HepG2 (cell line): ENCODE measurements around the gene IKZF5. TPM values are rescaled to one million over a fixed set of nuclear protein-coding genes. Genes with fewer than 3 reads are reported as not detected.

ENCODE experiments used
- AKAP8 ChIP-seq: sonication (generic); formaldehyde crosslinking; IDR thresholded peaks from 2 replicates; pipeline ENCODE4 v1.5.1; 2020; ENCODE audit warnings: mild to moderate bottlenecking, missing genetic modification reagents
- ATF7-NPFF ChIP-seq: sonication (generic); formaldehyde crosslinking; IDR thresholded peaks from 2 replicates; pipeline ENCODE4 v1.8.1; 2023; ENCODE audit warnings: mild to moderate bottlenecking, low read depth, missing genetic modification reagents, moderate library complexity
- CC2D1A ChIP-seq: sonication (generic); formaldehyde crosslinking; IDR thresholded peaks from 2 replicates; pipeline ENCODE4 v1.8.1; 2023; ENCODE audit warnings: mild to moderate bottlenecking, missing genetic modification reagents
- HMG20B ChIP-seq: conservative IDR thresholded peaks from 2 replicates; pipeline ENCODE4 v1.6.1; 2016; ENCODE audit warnings: missing genetic modification reagents, missing compliant biosample characterization
- ISL2 ChIP-seq: sonication (generic); formaldehyde crosslinking; IDR thresholded peaks from 2 replicates; pipeline ENCODE4 v1.5.0; 2020; ENCODE audit warnings: missing genetic modification reagents
- MIER2 ChIP-seq: IDR thresholded peaks from 2 replicates; pipeline ENCODE4 v1.6.1; 2016; ENCODE audit warnings: missing biosample characterization, missing genetic modification reagents
- MXD4 ChIP-seq: IDR thresholded peaks from 2 replicates; pipeline ENCODE4 v1.6.1; 2016; ENCODE audit warnings: mild to moderate bottlenecking, missing biosample characterization, missing genetic modification reagents
- NFYB ChIP-seq: sonication (generic); formaldehyde crosslinking; IDR thresholded peaks from 2 replicates; pipeline ENCODE4 v1.4.0; 2020; ENCODE audit warnings: missing genetic modification reagents
- NKX3-1 ChIP-seq: sonication (generic); formaldehyde crosslinking; IDR thresholded peaks from 2 replicates; pipeline ENCODE4 v1.5.0; 2020; ENCODE audit warnings: missing genetic modification reagents
- SCMH1 ChIP-seq: sonication (generic); formaldehyde crosslinking; IDR thresholded peaks from 2 replicates; pipeline ENCODE4 v1.9.0; 2021; ENCODE audit warnings: missing genetic modification reagents, mild to moderate bottlenecking, borderline replicate concordance
- YEATS4 ChIP-seq: sonication (generic); formaldehyde crosslinking; IDR thresholded peaks from 2 replicates; pipeline ENCODE4 v1.4.0; 2020; ENCODE audit warnings: missing genetic modification reagents, borderline replicate concordance
- ZFYVE20 ChIP-seq: sonication (generic); formaldehyde crosslinking; IDR thresholded peaks from 2 replicates; pipeline ENCODE4 v1.8.0; 2023; ENCODE audit warnings: low read depth, mild to moderate bottlenecking, moderate library complexity, missing genetic modification reagents, borderline replicate concordance
- ZNF205 ChIP-seq: IDR thresholded peaks from 2 replicates; pipeline ENCODE4 v1.6.1; 2018; ENCODE audit warnings: missing biosample characterization, missing genetic modification reagents
- ZNF253 ChIP-seq: sonication (generic); formaldehyde crosslinking; IDR thresholded peaks from 2 replicates; pipeline ENCODE4 v1.8.0; 2022; ENCODE audit warnings: mild to moderate bottlenecking, missing genetic modification reagents, borderline replicate concordance
- ZNF282 ChIP-seq: fragments of 450-650 bp; IDR thresholded peaks from 2 replicates; pipeline ENCODE4 v1.6.1; 2018; ENCODE audit not compliant: partially characterized antibody
- ZNF501 ChIP-seq: sonication (generic); formaldehyde crosslinking; IDR thresholded peaks from 2 replicates; pipeline ENCODE4 v1.5.1; 2020; ENCODE audit warnings: mild to moderate bottlenecking, moderate library complexity, missing genetic modification reagents
- ZNF619 ChIP-seq: sonication (generic); formaldehyde crosslinking; IDR thresholded peaks from 2 replicates; pipeline ENCODE4 v1.4.0; 2020; ENCODE audit warnings: mild to moderate bottlenecking, missing genetic modification reagents
- ZNF652 ChIP-seq: IDR thresholded peaks from 2 replicates; pipeline ENCODE4 v1.6.1; 2016; ENCODE audit warnings: low read depth, borderline replicate concordance
- ZNF816 ChIP-seq: sonication (generic); formaldehyde crosslinking; IDR thresholded peaks from 2 replicates; pipeline ENCODE4 v1.8.0; 2022; ENCODE audit warnings: missing genetic modification reagents, mild to moderate bottlenecking, borderline replicate concordance
- ZSCAN25 ChIP-seq: sonication (generic); formaldehyde crosslinking; IDR thresholded peaks from 2 replicates; pipeline ENCODE4 v1.8.0; 2022; ENCODE audit warnings: mild to moderate bottlenecking, missing genetic modification reagents
- polyA plus RNA-seq, 8 experiments: library from polyadenylated mRNA; depleted of rRNA in 3 of 8; stranded (reverse) in 7 of 8; unstranded in 1 of 8; fragments of >200 nt; fragmentation: Illumina TruSeq in 4 of 8; extraction: Trizol in 4 of 8; gene quantifications; 2 replicates each; pipeline versions ENCODE4 v1.2.1 to v1.2.3, GENCODE V29; 2011 to 2016; ENCODE audit warnings: low read depth in 4 of 8, missing spikeins in 1 of 8, mixed read lengths in 1 of 8; ENCODE audit not compliant: insufficient read depth in 1 of 8
- total RNA-seq, 5 experiments: library from RNA; depleted of rRNA; stranded (reverse); fragments of >200 nt; fragmentation: Illumina TruSeq; extraction: Trizol; gene quantifications; 2 replicates each; pipeline ENCODE4 v1.2.3, GENCODE V29; 2016; ENCODE audit warnings: low read depth in 1 of 5
- TF ChIP-seq, protein P1 (sequence below): IDR thresholded peaks from 2 replicates; pipeline ENCODE4 v1.4.0; 2020; ENCODE audit warnings: mild to moderate bottlenecking, missing genetic modification reagents
- TF ChIP-seq, protein P2 (sequence below): sonication (generic); formaldehyde crosslinking; IDR thresholded peaks from 2 replicates; pipeline ENCODE4 v1.8.0; 2022; ENCODE audit warnings: mild to moderate bottlenecking, missing genetic modification reagents, moderate library complexity
- TF ChIP-seq, protein P3 (sequence below): sonication (generic); formaldehyde crosslinking; IDR thresholded peaks from 2 replicates; pipeline ENCODE4 v1.4.0; 2020; ENCODE audit warnings: missing genetic modification reagents

The IKZF5 gene
- total and polyA plus RNA-seq, 2 of the 13 experiments (the other 11 are each of a cell fraction or from before 2014, with no cell fraction given): 3.7 to 12.0 TPM

DNA sequence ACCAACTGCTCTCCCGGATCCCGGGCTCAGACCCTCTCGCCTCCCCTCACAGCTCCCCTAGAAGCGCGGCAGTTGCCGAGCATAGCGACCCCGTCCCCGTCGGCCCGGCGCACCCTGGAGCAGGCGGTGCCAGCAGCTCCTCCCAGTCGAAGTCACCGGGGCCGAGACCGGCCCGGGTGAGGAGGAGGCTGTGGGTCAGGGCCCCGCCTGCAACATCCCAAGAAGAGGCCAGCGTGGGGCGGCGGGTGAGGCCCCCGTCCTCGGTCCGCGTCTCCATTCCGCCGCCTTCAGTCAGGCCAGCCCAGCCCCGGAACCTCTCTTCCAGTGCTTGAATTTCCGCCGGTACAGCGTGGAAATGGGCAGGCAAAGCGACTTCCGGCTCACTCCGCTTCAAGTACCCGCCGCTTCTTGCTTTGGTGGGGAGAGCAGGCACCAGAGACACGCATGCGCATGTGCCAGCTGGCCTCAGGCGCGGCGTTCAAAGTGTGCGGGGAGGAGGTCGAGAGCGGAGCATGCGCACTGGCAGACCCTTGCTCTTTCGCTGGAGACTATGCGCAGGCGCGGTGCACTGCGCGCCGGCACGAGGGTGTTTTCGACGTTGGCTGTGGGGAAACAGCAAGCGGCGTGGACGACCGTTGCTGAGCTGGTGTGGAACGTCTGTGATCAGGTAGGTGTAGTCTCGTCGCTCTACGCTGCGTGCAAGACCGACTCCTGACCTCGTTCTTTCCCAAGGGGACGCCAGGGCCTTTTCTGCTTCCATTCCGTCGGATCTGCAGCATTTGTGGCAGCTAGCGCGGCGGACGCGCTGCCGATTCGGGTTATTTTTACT lies 54.5 kb downstream of the IKZF5 start, which contains the start of gene C10orf88 (continued):
- TF ChIP-seq ZSCAN25 (CRISPR knock-in tag): peak; percentile 42; the same call in 1 of the 2 replicates
- no peak; the same call in 1 of the 2 replicates for TF ChIP-seq HMG20B (CRISPR knock-in tag)
- TF ChIP-seq ZNF816: no peak; the same call in 1 of the 2 replicates
- TF ChIP-seq ZNF205 (CRISPR knock-in tag): peak; percentile 93
- TF ChIP-seq ZFYVE20 (CRISPR knock-in tag): peak; percentile 87; the same call in 1 of the 2 replicates
- peak; percentile 80; the same call in 1 of the 2 replicates for TF ChIP-seq NKX3-1 (CRISPR knock-in tag)
- peak; percentile 44 for TF ChIP-seq NFYB (CRISPR knock-in tag)
- no peak for TF ChIP-seq ZNF282
- TF ChIP-seq MIER2: peak; percentile 88
- TF ChIP-seq, protein P1, sequence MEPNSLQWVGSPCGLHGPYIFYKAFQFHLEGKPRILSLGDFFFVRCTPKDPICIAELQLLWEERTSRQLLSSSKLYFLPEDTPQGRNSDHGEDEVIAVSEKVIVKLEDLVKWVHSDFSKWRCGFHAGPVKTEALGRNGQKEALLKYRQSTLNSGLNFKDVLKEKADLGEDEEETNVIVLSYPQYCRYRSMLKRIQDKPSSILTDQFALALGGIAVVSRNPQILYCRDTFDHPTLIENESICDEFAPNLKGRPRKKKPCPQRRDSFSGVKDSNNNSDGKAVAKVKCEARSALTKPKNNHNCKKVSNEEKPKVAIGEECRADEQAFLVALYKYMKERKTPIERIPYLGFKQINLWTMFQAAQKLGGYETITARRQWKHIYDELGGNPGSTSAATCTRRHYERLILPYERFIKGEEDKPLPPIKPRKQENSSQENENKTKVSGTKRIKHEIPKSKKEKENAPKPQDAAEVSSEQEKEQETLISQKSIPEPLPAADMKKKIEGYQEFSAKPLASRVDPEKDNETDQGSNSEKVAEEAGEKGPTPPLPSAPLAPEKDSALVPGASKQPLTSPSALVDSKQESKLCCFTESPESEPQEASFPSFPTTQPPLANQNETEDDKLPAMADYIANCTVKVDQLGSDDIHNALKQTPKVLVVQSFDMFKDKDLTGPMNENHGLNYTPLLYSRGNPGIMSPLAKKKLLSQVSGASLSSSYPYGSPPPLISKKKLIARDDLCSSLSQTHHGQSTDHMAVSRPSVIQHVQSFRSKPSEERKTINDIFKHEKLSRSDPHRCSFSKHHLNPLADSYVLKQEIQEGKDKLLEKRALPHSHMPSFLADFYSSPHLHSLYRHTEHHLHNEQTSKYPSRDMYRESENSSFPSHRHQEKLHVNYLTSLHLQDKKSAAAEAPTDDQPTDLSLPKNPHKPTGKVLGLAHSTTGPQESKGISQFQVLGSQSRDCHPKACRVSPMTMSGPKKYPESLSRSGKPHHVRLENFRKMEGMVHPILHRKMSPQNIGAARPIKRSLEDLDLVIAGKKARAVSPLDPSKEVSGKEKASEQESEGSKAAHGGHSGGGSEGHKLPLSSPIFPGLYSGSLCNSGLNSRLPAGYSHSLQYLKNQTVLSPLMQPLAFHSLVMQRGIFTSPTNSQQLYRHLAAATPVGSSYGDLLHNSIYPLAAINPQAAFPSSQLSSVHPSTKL (CRISPR knock-in tag): peak; percentile 79
- no peak for TF ChIP-seq ZNF652 (CRISPR knock-in tag)
- peak; percentile 80 for TF ChIP-seq AKAP8 (CRISPR knock-in tag)
- peak; percentile 74 for TF ChIP-seq ISL2 (CRISPR knock-in tag)
- no peak for TF ChIP-seq SCMH1
- TF ChIP-seq, protein P2, sequence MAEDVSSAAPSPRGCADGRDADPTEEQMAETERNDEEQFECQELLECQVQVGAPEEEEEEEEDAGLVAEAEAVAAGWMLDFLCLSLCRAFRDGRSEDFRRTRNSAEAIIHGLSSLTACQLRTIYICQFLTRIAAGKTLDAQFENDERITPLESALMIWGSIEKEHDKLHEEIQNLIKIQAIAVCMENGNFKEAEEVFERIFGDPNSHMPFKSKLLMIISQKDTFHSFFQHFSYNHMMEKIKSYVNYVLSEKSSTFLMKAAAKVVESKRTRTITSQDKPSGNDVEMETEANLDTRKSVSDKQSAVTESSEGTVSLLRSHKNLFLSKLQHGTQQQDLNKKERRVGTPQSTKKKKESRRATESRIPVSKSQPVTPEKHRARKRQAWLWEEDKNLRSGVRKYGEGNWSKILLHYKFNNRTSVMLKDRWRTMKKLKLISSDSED: no peak; the same call in 1 of the 2 replicates
- TF ChIP-seq ZNF619: peak; percentile 75; the same call in 1 of the 2 replicates
- no peak; the same call in 1 of the 2 replicates for TF ChIP-seq ZNF253
- peak; percentile 96 for TF ChIP-seq ATF7-NPFF (CRISPR knock-in tag)
- TF ChIP-seq MXD4 (CRISPR knock-in tag): peak; percentile 82
- TF ChIP-seq ZNF501 (CRISPR knock-in tag): peak; percentile 96
- TF ChIP-seq CC2D1A (CRISPR knock-in tag): no peak
- TF ChIP-seq YEATS4 (CRISPR knock-in tag): peak; percentile 91
- TF ChIP-seq, protein P3, sequence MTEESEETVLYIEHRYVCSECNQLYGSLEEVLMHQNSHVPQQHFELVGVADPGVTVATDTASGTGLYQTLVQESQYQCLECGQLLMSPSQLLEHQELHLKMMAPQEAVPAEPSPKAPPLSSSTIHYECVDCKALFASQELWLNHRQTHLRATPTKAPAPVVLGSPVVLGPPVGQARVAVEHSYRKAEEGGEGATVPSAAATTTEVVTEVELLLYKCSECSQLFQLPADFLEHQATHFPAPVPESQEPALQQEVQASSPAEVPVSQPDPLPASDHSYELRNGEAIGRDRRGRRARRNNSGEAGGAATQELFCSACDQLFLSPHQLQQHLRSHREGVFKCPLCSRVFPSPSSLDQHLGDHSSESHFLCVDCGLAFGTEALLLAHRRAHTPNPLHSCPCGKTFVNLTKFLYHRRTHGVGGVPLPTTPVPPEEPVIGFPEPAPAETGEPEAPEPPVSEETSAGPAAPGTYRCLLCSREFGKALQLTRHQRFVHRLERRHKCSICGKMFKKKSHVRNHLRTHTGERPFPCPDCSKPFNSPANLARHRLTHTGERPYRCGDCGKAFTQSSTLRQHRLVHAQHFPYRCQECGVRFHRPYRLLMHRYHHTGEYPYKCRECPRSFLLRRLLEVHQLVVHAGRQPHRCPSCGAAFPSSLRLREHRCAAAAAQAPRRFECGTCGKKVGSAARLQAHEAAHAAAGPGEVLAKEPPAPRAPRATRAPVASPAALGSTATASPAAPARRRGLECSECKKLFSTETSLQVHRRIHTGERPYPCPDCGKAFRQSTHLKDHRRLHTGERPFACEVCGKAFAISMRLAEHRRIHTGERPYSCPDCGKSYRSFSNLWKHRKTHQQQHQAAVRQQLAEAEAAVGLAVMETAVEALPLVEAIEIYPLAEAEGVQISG (CRISPR knock-in tag): peak; percentile 93
